ENCODE results near the gene RWDD4. TPM values are rescaled to one million over a fixed set of nuclear protein-coding genes. Genes with fewer than 3 reads are reported as not detected.

The RWDD4 gene
- total RNA-seq, 4 donors from 2014 or later = 15.1 to 33.9 (median 26.0) TPM

DNA sequence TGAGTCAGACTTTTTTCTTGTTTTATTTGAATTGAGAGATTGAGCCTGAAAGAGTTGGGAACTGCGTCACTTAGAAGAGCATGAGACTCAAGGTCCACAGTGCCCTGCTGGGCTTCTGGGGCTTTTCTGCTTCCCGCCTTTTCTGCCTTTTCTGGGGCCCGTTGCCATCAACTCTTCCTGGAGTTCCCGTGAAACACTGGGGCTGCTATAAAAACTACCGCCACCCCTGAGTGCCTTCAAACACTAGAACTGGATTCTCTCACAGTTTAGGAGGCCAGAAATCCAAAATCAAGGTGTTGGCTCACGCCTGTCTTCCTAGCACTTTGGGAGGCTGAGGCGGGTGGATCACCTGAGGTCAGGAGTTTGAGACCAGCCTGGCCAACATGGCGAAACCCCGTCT lies 49.8 kb downstream of the RWDD4 start:
- 74 to 78% methylated on average over 2 to 9 of the region's 9 CpGs for WGBS, 2 donors
- Histone ChIP-seq H3K36me3 (no peaks in the 10 kb centered on the region), H3K27me3 (peaks cover 0 to 11% (median 0%) of the 10 kb centered on the region in 4 donors), H3K4me3 (no peak overlapping the region), H3K27ac (no peak overlapping the region), H3K4me1 (peaks cover 0 to 38% (median 15%) of the 10 kb centered on the region in 3 donors), H3K9me3 (no peaks in the 10 kb centered on the region)
- no peak for TF ChIP-seq CTCF (IDR thresholded peaks at IDR 0.05)
- TF ChIP-seq POLR2A (IDR thresholded peaks at IDR 0.05) = no peak
- DNase-seq = no peak
- intact Hi-C loops (cut with DNase I) = loop anchor here (10.0 kb wide), 2 partner anchors 104 to 134 kb away; partner anchors contain the start of gene ING2

GRCh38 chr4:183607894-183608293 lies 51.1 kb downstream of the RWDD4 start:
- intact Hi-C loops (cut with DNase I) = loop anchor here (10.0 kb wide), 2 partner anchors 103 to 133 kb away; partner anchors contain the start of gene ING2

GRCh38 chr4:183602557-183603027 lies 56.4 kb downstream of the RWDD4 start:
- Histone ChIP-seq H3K36me3 (no peaks in the 10 kb centered on the region), H3K27ac (peak overlapping the region in 1 of 4 donors; percentile 49), H3K9me3 (no peaks in the 10 kb centered on the region), H3K4me3 (no peak overlapping the region), H3K27me3 (peaks cover 0 to 5% (median 0%) of the 10 kb centered on the region in 4 donors), H3K4me1 (peaks cover 0 to 9% (median 8%) of the 10 kb centered on the region in 3 donors)
- TF ChIP-seq CTCF (IDR thresholded peaks at IDR 0.05) = peak in 4 of 6 experiments; percentile 31 to 48 (median 36)
- no peak for TF ChIP-seq POLR2A (IDR thresholded peaks at IDR 0.05)
- intact Hi-C loops (cut with DNase I) = loop anchor here (10.0 kb wide), 2 partner anchors 98 to 128 kb away; partner anchors contain the start of gene ING2
- DNase-seq = no peak
- WGBS, 2 donors = 43 to 64% methylated on average over 6 of the region's 6 CpGs

More at GRCh38 chr4:183607894-183608293, 51.1 kb downstream of the RWDD4 start:
- H3K4me1 ChIP-seq = peaks cover 0 to 38% (median 15%) of the 10 kb centered on the region in 3 donors
- DNase-seq = no peak
- TF ChIP-seq CTCF (IDR thresholded peaks at IDR 0.05) = no peak
- TF ChIP-seq POLR2A (IDR thresholded peaks at IDR 0.05) = no peak
- 38 to 52% methylated on average over 4 of the region's 4 CpGs for WGBS, 2 donors
- peak overlapping the region in 2 of 4 donors; percentile 17 to 18 for H3K27ac ChIP-seq
- no peaks in the 10 kb centered on the region for H3K9me3 ChIP-seq
- H3K4me3 ChIP-seq = no peak overlapping the region
- H3K27me3 ChIP-seq = peaks cover 0 to 11% (median 0%) of the 10 kb centered on the region in 4 donors
- no peaks in the 10 kb centered on the region for H3K36me3 ChIP-seq

DNA sequence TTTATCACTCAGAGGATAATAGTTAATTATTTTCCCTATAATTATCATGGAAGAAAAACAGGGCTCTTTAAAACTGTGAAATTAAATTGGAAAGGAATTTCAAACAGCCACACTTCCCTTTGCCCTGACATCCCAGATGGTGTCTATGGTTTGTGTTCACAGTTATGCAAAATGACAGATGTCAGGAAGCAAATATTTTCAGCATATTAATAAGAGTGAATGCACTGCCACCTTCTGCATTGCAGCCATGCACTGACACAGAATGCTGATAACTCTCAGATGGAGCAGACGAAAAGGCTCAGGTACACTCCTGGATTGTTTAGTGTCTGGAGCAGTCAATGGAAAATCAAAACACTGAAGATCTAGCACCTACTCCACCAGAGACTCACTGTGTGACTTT lies 57.6 kb downstream of the RWDD4 start:
- no peak overlapping the region for H3K4me3 ChIP-seq

More for the DNA sequence above, 57.6 kb downstream of the RWDD4 start:
- Histone ChIP-seq H3K4me1 (no peaks in the 10 kb centered on the region), H3K36me3 (no peaks in the 10 kb centered on the region), H3K27ac (no peak overlapping the region), H3K9me3 (no peaks in the 10 kb centered on the region), H3K27me3 (no peaks in the 10 kb centered on the region)
- DNase-seq = no peak
- TF ChIP-seq CTCF (IDR thresholded peaks at IDR 0.05) (no peak), POLR2A (IDR thresholded peaks at IDR 0.05) (no peak)
- intact Hi-C loops (cut with DNase I) = loop anchor here (10.0 kb wide), 2 partner anchors 97 to 127 kb away; partner anchors contain the start of gene ING2
- 50 to 67% methylated on average over 1 of the region's 1 CpG for WGBS, 2 donors

Data from esophagus squamous epithelium (tissue), 5 donors.